ENCODE measurements around the gene PLSCR4.

PLSCR4 gene

DNA sequence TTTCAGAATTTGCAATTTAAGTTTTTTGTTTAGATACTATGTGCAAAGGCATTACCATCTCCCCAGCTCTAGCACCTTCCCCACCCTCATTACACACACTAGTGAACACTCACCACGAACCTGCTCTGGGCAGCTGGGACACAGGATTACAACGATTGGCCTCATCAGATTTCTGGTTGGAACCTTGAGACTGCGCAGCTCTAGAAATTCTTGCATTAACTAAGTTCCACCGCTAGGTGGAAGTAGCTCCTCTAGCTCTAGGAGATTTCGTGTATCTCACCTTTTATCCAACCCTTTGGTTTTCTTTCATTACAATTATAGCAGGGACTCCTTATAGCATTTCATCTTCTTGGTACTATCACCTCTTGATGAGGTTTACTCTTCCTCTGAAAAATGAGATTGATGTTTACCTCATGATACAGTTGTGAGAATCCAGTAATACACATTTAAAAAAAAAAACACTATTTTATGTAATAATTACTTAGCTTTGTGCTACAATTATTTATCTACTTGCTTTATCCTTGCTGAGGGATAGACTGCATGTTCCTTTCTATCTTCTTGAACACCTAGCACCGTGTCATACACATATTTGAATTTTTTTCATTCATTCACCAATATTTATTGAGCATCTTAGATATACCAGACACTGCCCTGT is 61.3 kb downstream of the PLSCR4 start:
- peak; percentile 51 for DNase-seq

DNA sequence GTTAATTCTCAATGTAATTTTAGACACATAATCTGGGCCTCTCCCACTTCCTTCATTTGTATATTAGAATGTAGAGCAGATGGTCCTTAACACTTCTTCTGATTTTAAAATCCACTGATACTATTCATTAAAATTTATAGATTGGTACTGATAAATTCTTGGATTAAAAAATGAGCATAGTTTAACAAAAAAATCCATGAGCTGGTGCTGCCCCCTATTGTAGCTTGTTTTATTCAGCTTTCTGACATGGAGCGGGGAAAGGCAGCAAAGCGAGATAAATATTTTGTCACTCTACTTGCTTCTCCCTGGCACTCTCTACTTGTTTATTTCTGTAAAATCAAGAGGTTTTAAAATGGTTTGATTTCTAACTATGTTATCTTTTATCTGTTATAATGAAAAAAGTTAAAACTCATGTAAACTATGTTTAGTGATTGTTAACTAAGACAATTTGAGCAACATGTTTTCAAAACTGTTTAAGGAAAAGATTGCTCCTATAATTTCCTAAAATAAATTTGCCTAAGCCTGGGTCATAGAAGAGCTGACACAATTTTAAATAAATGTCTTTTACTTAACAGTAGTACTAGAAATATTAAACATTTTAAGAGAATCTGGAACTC is 63.5 kb downstream of the PLSCR4 start:
- peak; percentile 29 for DNase-seq

DNA sequence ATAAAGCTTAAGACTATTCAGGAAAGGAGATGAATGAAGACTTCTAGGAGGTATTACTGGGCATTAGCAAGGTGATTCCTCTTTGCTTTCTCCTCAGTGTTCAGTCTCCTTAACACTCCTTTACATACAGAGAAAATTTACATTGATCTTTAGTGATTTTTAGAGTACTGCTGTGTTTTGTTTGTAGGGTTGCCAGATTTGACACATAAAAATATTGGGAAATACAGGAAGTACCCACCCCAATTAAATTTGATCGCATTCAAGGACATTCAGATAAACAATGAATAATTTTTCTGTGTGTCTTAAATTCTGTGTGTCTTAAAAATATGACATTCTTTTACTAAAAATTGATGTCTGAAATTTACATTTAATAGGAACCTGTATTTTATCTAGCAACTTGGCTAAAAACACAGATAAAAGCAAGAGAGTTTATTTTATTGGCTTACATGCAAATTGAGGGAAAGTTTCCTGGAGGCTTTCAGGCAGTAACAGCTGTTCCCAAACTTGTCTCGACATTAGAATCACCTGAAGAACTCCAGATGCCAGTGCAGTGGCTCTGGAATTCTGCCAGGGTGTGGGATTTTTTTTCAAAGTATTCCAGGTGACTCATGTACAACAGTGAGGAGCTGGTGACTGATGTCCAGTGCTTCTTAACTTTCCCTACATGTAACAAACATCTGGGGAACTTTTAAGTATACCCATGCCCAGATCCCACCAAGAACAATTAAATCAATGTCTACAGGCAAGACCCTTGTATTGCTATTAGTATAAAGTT is 66.5 kb downstream of the PLSCR4 start:
- DNase-seq = no peak

DNA sequence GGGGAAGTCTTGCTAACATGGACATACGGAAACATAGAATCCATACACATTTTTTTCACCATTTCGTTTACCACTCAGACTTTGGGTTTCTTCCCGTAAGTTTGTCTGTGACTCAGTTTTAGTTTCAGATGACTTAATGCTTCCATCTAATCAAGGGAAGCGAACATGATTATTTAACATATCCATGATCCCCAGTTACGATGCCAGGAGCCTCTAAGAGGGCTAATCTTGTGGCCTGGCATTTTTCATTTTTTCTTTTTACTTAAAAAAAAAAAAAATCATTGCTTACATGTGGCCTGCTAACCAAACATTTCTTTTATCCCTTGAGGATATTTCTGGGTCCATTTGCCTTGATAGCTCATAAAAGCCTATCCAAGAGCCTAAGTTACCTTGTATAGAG is 69.7 kb downstream of the PLSCR4 start:
- no peak for DNase-seq

DNA sequence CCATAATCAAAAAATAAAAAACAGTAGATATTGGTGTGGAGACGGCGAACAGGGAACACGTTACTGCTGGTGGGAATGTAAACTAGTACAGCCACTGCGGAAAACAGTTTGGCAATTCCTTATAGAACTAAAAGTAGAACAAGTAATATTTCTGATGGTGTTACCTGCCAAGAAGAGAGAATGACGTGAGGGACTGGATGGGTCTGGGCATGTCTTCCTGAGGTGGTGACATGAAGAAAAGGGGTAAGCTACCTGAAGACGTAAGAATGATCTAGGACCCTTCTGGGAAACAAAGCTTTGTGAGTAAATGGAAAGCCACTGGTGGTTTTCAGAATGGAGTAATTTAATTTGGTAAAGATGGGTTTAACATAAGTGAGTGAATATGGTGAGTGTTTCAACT is 70.5 kb downstream of the PLSCR4 start:
- no peak for DNase-seq

DNA sequence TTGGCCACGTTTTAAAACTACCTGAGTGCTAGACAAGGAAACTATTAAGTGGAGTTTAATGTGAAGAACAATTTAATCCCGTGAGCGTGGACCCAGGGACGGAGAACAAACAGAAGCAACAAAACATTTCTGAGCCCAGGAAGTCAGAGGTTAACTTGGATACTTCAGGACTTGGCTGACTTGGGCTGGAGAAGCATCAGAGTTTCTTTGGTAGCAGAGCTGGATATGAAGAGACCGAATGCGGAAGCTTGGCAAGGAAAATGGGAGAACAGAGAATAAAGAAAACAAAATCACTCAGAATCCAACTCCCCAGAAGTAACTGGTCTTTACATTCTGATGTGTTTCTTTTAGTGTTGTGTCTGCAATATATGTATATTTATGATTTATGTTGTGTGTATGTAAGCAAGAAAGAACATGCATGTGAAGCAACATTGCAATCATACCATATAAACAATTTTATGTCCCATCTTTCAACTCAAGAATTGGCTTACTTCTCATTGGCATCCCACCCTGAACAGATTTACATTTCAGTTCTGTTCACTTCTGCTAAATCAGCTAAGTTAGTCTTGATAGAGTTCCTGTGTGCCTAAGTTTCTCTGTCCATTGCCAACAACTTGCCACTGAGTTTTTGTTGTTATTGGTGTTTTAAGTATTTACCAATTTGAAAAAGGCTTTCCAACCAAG is 72.8 kb downstream of the PLSCR4 start:
- no peak for DNase-seq

DNA sequence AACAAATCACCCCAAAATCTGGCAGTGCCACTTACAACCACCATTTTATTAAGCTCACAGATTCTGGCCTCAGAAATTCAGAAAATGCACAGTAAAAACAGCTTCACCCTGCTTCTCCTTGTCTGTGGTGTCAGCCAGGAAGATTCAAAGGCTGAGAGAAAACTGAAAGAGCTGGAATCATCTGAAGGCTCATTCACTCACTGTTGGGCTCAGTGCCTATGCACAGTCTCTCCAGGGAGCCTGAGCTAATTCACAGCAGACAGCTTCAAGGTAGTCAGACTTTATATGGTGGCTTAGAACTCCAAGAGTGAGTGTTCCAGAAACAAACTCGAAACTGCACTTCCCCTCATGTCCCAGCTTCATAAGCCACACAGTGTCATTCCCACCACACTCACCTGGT is 73.4 kb downstream of the PLSCR4 start:
- no peak for DNase-seq

DNA sequence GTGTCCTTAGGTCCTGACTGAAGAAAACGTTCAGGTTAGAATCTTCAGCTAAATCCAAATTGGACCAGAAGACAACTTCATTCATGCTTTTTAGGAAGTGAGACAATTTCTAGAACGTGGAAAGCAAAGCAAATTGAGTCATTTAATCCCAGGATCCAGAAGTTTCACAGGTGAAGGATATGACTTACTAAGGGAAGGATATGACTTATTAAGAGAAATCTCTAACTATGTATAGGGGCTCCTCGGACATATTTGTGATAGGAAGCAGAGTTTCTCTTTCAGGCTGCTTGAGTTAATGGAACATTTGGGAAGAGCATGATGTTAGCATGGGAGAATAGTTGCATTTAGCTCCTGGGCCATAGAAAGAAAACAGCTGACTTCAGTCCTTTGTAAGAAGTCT is 73.8 kb downstream of the PLSCR4 start:
- no peak for DNase-seq

DNA sequence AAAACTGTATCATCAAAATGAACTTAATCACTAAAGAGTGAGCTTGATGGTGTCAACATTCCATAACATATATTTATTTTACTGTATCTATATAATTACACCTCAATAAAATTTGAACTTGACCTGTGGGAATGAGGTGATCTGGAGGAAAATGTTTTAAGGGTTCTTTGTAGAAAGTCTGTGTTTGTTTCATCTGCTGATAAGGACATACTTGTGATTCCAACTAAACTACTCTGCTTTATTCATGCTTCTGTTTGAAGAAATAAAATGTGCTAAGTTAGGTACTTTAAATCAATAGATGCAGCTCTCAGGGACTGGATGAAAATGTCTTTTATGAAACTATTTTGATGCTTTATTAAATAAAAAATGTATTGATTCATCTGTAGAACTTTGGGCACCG is 78.3 kb downstream of the PLSCR4 start:
- no peak for DNase-seq

DNA sequence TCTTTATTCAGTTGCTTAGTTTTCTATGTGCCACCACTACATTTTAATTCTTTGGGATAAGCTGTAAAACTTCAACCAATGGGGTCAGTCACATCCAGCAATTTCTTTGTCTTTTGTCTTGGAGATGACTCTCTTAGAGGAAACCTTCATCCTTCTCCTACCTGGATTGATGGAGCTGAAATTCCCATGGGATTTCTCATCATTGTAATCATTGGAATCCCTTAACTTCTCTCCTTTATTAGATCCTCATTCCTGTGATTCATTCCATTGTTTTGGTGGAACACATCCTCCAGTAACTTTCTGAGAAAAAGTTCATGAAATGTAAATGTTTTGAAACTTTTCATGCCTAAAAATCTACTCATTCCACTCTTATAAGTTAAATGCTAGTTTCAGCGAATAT is 80.3 kb downstream of the PLSCR4 start:
- DNase-seq = no peak

DNA sequence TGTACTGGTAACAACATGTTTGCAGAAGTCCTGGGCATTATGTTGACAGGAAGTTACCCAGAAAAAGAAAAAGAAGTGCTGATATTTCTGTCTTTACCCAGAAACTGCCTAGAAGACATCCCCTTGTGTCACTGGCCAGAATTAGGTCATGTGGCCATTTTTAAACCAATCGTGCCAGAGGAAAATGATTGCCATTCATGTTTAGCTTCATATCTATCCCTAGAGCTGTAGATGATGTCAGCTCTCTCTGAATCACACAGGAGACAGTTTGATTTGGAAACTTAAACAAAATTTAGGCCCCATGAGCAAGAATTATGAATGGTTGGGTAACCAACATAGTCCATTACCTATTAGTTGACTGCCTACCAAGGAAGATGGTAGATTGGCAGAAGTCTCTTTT is 81.0 kb downstream of the PLSCR4 start:
- no peak for DNase-seq

DNA sequence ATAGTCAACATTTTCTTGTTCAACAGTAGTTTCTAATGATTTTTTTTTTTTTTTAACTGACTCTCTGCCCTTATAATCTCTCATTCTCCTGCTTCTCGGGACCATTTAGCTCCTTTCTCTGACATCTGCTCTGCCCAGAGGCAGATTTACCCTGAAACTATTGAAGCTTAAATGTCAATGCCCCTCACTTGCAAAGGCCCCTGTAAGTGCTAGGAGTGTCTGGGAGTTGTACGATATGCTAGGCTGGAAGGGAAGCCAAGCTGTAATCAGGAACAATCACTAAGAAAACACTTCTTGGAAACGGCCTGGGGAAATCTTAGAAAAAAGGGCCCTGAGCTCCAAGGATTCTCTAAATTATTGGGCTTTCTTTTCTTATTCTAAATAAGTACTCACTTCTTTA is 84.1 kb downstream of the PLSCR4 start:
- no peak for DNase-seq

DNA sequence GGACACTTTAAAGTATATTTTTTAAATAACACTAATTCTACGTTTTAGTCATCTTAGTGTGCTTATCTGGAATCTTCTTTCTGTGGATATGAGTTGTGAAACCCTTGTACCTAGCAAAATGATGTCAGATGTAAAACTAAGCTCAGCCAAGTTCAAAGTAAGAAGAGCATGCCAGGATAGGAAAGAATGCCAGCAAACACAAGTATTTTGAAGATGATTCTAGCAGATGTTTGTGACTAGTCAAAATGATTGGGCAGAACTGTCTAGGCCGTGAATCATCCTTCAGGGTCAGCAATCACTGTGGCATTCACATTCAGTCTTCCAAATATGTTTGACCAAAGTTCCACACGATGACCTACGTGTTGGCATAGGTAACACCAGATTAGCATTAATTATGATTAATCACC is 84.5 kb downstream of the PLSCR4 start:
- no peak for DNase-seq

DNA sequence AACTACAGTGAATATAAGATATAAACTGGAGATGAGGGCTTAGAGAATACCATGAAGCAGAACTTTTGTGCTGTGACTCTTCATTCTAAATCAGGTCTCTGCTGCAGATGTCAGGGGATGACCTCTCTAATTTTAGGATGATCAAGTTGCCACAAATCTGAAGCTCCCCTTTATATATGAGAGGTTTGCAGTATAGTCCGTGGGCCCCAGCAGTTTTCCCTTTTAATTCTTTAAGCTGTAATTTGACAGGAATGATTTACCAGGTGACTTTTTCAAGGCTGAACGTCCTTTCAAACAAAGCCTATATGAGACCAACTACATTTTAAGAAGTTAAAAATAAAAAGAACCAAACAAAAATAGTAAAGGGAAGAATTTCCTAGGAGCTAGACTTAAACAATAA is 85.0 kb downstream of the PLSCR4 start:
- DNase-seq = no peak

DNA sequence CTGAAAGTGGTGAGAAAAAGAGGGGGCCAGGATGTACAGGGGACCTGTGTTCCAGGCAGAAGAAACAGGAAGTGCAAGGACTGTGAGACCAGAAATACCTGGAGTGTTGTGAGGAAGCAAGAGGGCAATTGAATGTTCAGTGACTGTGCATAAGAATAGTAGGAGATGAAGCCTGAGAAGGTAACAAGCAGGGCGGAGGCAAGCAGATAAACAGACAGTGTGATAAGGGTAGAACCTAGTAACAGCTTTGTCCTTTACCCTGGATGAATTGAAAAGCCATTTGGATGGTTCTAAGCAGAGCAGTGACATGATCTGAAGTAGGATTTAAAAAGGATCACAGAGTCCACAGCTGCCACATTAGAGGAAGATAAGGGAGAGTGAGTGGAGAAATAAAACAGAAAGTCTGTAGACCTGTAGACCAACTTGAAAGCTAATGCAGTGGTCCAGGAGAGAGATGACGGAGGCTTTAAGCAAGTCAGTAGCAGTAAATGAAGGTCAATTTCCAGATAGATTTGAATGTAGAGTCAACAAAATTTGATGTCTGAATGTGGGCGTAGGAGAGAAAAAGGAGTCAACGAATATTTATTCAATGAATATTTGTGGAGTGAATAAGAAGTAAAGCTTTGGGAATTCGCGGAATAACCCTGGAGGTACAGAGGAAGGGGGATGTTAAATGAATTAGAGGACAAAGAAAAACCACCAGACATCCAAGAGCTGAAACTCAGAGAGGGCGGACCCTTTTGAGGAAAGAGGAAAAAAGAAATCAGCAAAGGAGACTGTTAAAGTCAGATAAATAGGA is 85.7 kb downstream of the PLSCR4 start:
- DNase-seq = no peak

DNA sequence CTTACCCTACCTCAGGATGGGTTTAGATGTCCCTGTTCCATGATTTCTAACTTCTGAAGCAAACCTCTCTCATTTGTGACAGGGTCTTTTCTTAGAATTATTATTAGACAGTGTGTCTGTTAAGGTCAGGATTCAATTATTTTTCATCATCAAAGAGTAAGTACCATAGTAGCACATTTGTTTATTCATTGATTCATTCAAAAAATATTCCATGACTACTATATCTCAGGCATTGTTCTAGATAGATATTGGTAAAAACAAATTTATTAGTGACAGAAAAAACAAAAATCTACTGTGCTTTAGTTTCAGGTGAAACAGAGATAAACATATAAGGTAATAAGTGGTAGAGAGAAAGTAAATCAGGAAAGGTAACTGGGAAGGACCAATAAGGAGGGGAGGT is 86.4 kb downstream of the PLSCR4 start:
- DNase-seq = no peak

DNA sequence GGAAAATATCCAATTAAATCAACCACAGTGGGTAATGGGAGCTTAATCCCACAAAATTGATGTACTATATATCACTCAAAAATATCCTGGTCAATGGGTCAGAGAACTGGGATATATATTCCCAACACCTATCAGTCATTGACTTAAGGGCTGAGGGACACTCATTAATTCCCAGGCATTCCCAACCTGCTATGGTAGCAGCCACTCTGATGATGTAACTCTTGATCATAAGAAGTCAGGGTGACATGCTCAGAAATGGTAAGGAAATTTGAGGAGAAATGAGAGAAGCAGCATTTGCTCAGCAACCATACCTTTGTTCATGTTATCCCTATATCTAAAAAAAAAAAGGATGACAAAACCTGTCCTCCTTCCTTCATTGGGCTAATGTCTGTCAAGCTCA is 86.8 kb downstream of the PLSCR4 start:
- DNase-seq = no peak

DNA sequence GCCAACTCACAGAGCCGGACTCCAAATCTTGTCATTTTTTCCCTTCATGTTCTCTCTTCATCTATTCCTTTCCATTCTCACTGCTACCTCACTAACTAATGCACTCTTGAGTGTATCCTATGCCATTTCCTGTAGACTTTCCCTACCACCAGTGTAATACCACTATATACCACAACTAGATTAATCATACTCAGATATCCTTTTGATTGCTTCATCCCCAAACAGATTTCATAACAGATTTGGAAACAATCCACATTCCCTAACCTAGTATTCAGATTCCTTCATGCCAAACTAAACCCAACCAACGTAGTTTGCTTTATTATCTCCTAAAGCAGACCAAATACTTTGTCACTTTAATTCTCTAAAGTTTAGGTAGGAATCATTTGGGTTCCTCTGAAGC is 87.3 kb downstream of the PLSCR4 start:
- peak; percentile 26 for DNase-seq

DNA sequence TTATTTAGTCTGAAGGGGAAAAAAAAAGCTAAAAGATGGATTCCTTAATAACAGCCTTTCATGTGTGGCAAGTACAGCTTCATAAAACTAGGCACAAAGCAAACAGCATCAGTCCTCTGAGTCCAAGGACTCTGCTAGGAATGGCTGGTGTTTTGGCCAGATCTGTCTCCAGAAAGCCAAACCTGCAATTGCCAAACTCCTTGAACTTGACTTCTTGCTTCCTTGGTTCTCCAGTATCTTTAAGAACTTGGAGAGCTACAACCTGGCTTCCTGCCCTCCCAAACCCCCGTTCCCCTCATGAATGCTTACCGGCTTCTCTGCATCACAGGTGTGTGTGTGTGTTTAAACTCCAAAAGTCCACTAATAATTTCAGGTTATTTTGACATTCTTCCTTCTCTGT is 88.3 kb downstream of the PLSCR4 start:
- DNase-seq = no peak

DNA sequence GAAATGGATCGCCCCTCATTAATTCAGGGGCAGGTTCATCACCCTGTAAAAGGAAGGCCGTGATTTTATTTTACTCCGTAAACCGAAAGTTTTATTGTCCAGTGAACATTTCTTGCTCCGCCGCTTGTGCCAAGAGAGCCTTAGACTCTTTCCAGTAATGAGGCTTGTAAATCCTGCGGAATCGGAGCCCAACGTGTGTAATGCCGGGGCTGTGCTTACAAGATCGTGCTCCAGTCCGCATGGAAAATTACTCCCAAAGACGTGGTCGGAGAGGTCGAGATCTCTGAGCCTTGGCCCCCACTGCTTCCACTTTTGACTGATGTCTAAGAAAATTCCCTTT is 89.3 kb downstream of the PLSCR4 start:
- DNase-seq = no peak

DNA sequence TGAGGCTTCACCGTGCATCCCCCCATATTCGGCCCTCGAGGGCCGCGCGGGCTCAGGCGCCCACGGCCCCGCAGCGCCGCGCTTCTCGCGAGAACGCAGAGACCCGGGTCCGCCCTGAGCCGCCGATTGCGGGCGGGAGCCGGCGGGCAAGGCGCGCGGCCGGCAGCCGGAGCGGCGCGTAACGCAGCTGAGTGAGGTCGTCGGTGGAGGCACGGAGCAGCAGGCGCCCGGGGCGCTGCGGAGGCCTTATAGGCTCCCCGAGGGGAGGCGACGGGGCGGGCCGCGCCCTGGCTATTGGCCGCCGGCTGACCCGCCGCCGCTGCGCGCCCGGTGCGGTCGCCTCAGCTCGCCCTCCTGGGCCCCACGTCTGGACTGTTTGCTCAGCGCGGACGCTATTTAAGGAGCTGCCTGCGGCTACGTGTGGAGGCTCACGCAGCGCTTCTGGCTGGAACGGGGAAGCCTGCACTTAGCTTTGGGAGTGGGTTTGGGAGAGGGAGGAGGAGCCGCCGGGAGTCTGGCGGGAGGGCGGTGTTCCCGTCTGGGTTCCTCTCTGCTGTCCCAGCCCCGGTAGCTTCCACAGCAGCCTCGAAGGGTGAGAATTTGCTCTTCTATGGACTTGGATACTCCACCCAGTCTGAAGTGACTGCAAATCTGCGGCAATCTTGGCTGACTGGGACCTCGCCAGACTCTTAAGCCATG is 89.8 kb downstream of the PLSCR4 start, which contains the start of gene PLOD2:
TSS of gene PLOD2 (minus strand) at position 221 of the 699 bp plus-strand sequence. CDS start at position 26, 195 bp downstream.
- peak; percentile 73 for DNase-seq

DNA sequence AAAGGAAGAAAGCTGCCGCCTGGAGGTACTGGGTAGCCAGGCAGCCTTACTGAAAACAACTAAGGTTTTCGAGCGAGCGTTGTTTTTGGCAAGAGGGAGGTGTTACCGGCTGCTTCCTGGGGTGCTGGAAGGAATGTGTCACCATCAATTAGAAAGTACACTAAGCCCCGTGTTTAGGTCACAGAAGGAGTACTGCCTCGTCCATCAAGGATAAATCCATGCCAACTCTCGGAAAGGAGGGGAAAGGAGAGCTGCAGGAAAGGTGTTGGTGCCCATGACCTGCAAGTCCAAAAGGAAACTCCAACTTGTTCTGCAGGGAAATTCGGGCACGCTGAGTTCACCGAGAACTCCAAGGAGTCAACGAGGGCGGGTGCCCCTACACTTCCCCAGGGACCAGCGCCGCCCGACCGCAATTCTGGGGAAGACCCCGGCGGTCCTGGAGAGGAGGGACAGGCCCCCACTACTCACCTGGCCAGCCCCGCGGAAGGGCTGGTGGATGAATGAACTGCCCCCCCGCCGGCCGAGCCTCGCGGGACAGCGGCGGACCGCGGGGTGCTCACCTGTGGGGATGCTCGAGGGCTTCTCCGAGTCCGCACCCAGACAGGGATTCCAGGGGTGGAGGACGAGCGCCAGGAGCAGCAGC is 90.5 kb downstream of the PLSCR4 start:
- peak; percentile 18 for DNase-seq

Data from suppressor macrophage treated with lipopolysaccharide for 4 hours (primary cell).